ENCODE results near the gene HAAO.
"Not testable (repeated sequence)": the region's sequence is repeated elsewhere in the genome, so short reads cannot be mapped to it uniquely, and the experiment has no call there.

Gene HAAO

DNA sequence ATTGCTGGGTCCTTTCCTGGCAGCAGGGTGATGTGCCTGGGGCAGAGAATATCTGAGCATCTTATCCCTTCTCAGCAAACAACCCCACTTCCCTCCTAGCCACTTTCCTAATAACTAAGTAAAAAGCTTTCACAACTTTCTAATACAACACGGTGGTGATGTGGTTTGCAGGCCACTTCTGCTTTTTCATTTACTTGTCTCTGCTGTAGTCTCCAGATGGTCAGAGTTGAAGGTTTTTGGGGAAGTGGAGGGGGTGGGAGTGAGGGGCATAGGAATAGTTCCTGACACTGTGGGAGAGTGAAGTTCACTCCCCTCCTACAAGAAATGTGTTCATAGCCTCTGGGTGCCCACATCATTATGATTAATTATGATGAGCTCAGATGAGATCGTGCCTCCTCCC, 40.1 kb downstream of the HAAO start:
- no peak for DNase-seq (ENCODE audit: low read depth in 2 of 2)

DNA sequence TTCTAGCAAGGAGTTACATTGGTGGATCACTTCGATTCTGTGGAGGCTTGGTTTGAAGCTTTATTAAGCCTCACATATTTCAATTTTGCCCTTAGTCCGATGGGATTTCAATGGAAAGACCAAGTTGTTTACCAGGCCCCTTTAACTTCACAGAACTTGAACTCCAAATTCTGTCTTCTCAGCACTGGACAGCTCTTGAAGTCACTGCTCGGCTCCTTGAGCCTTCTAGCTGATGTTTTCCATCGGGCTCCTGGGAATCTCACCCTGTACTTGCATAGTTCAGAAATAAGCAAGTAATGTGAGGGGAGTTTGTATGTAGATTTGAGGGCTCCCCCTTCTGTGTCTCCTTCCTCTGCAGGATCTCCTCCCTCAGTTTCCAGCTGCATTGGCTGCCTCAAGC, 43.5 kb downstream of the HAAO start:
- no peak for DNase-seq (ENCODE audit: low read depth in 2 of 2)

GRCh38 chr2:42747422-42747821, 45.0 kb downstream of the HAAO start:
- no peak for DNase-seq (ENCODE audit: low read depth in 2 of 2)

- DNase-seq (ENCODE audit: low read depth in 2 of 2), result no peak
Measured at GRCh38 chr2:42744545-42745082, 47.8 kb downstream of the HAAO start.

DNA sequence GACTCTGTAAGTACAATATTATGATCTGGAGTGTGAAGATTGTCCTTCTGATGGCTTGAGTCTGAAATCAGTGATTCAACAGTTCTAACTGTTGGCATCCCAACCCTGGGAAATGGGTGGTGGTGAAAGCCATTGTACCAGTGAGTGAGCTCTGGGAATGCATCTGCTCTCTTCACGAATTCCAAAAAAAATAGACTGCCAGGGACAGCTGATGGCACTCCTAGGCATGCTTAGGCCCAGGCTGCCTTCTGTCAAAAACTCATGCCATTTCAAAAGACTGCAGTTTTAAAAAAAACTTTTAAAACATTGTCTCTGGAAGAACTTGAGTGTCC, 48.8 kb downstream of the HAAO start:
- no peak for DNase-seq (ENCODE audit: low read depth in 2 of 2)

GRCh38 chr2:42742740-42743658, 49.4 kb downstream of the HAAO start:
- DNase-seq (ENCODE audit: low read depth in 2 of 2), result no peak

- no peak for DNase-seq (ENCODE audit: low read depth in 2 of 2)
Measured at GRCh38 chr2:42741140-42741539, 51.2 kb downstream of the HAAO start.

GRCh38 chr2:42736598-42737322, 55.6 kb downstream of the HAAO start:
- no peak for DNase-seq (ENCODE audit: low read depth in 2 of 2)

DNA sequence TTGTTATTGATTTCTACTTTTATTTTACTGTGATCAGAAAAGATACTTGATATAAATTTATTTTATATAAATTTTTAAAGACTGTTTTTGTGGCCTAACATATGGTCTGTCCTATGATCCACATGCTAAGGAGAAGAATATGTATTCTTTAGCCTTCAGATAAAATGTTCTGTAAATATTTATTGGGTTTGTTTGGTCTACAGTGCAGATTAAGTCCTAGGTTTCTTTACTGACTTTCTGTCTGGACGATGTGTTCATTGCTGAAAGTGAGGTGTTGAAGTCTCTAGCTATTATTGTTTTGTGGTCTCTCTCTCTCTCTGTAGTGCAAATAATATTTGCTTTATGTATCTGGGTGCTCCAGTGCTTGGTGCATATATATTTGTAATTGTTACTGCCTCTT, 58.5 kb downstream of the HAAO start:
- DNase-seq (ENCODE audit: low read depth in 2 of 2), result no peak

DNA sequence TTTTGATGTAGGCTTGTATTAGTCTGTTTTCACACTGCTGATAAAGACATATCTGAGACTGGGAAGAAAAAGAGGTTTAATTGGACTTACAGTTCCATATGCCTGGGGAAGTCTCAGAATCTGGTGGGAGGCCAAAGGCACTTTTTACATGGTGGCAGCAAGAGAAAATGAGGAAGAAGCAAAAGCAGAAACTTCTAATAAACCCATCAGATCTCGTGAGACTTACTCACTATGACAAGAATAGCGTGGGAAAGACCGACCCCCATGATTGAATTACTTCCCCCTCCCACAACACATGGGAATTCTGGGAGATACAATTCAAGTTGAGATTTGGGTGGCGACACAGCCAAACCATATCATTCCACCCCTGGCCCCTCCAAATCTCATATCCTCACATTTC, 61.1 kb downstream of the HAAO start:
- DNase-seq (ENCODE audit: low read depth in 2 of 2), result not testable (repeated sequence)

GRCh38 chr2:42726680-42727079, 65.7 kb downstream of the HAAO start:
- DNase-seq (ENCODE audit: low read depth in 2 of 2), result no peak

DNA sequence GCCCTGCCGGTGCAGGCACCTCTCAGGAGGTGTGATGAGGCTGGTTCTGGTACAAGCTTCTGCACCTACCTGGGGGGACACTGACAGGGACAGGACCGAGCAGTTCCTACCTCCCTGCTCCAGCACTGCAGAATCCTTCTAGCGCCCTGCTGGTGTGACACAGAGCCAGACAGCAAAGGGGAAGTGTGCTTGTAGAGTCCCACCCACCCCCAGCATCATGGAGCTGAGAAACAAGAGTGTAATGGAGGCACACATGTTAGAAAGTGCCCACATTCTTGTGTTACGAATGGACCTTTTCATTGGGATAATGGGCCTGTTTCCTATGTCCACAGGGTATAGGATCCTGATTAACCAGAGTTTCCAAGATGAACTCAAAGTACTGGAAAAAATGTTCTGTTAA, 66.7 kb downstream of the HAAO start:
- DNase-seq (ENCODE audit: low read depth in 2 of 2), result no peak

DNA sequence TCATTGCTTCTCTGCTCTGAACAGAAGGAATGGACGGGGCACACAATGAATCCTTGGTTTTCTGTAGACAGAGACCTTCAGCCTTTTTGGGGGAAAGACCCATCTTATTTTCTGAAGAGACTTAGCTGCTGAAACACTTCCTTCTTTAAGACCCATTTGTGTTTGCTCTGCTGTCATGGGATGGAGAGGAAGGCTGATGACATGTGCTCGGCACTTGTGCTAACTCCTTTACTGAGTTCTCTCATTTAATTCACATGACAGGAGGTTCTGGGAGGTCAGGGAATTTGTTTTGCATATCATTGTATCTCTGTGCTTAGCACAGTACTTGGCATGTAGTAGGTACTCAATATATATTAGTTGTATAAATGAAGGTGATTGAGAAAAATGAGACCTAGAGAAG, 67.5 kb downstream of the HAAO start:
- DNase-seq (ENCODE audit: low read depth in 2 of 2), result no peak

GRCh38 chr2:42723465-42723864, 68.9 kb downstream of the HAAO start:
- no peak for DNase-seq (ENCODE audit: low read depth in 2 of 2)

- no peak for DNase-seq (ENCODE audit: low read depth in 2 of 2)
Measured at GRCh38 chr2:42722320-42723190, 69.8 kb downstream of the HAAO start.

DNA sequence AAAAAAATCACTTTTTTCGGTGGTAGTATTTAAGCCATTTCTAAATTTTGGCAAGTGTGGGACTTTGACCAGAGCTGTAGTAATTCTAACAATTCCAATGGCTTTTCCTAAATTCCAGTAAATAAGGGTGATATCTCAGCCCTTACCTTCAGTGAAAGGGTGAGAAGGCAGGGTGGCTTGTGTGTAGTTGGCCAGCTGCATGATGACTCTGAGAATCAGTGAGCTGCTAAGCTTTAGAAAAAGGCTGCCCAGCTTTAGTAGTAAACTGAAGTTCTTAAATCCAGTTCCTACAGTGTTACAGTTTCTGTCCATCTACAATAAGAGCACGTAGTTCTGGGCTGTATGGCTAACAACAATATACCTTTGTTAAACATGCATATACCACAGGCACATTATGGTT, 70.5 kb downstream of the HAAO start:
- no peak for DNase-seq (ENCODE audit: low read depth in 2 of 2)

Measured in stimulated activated CD4-positive, alpha-beta T cell treated with anti-CD3 and anti-CD28 coated beads, Interleukin-1b, Interleukin-23, amount 100 ng/mL, for 4 hours (primary cell).